CD8-positive, alpha-beta memory T cell (primary cell): ENCODE measurements around the gene FGF5. TPM values are rescaled to one million over a fixed set of nuclear protein-coding genes. Genes with fewer than 3 reads are reported as not detected.

ENCODE experiments used
- CTCF ChIA-PET: fragments of 350-600 bp; sonication (Branson Sonifier 250); formaldehyde crosslinking; loops from one replicate; lab custom pipeline; 2021; ENCODE audit warnings: antibody characterized with exemption; lab: Charles Lee
- POLR2A ChIA-PET: fragments of 350-600 bp; sonication (Branson Sonifier 250); formaldehyde crosslinking; loops from one replicate; lab custom pipeline; 2021; ENCODE audit warnings: antibody characterized with exemption; lab: Charles Lee
- DNase-seq, 5 donors: peaks; one replicate each; pipeline versions ENCODE4 v3.0.0 to v3.0.0-alpha.2; 2020 to 2022; ENCODE audit warnings: mixed read lengths in 1 of 5
- H3K27ac ChIP-seq: one replicate; pipeline ENCODE4 v1.7.0; 2013; ENCODE audit warnings: low read depth, mild to moderate bottlenecking, low read length, moderate library complexity
- H3K27me3 ChIP-seq: 2 replicates; pipeline ENCODE4 v1.7.0; 2013; ENCODE audit warnings: low read length, mild to moderate bottlenecking; ENCODE audit not compliant: insufficient read depth, poor library complexity, severe bottlenecking
- H3K36me3 ChIP-seq: 2 replicates; pipeline ENCODE4 v1.7.0; 2013; ENCODE audit warnings: mild to moderate bottlenecking, low read length, moderate library complexity; ENCODE audit not compliant: insufficient read depth
- H3K4me1 ChIP-seq: 2 replicates; pipeline ENCODE4 v1.7.0; 2013; ENCODE audit warnings: mild to moderate bottlenecking, low read length, moderate library complexity; ENCODE audit not compliant: insufficient read depth
- H3K4me3 ChIP-seq: 2 replicates; pipeline ENCODE4 v1.7.0; 2013; ENCODE audit warnings: mild to moderate bottlenecking, low read length
- H3K9me3 ChIP-seq: 2 replicates; pipeline ENCODE4 v1.7.0; 2013; ENCODE audit warnings: mild to moderate bottlenecking, low read length
- H3K27ac Mint-ChIP-seq, 8 donors: one replicate each; pipeline ENCODE4 v1.8.0; 2020 to 2021; ENCODE audit warnings: mixed read lengths in 8 of 8, mild to moderate bottlenecking in 6 of 8, inconsistent platforms in 3 of 8, moderate library complexity in 3 of 8
- H3K27me3 Mint-ChIP-seq, 2 donors: one replicate each; pipeline ENCODE4 v1.8.0; 2020 to 2021; ENCODE audit warnings: mixed read lengths in 2 of 2, mild to moderate bottlenecking in 1 of 2, moderate library complexity in 1 of 2
- H3K36me3 Mint-ChIP-seq, 3 donors: one replicate each; pipeline ENCODE4 v1.8.0; 2020 to 2021; ENCODE audit warnings: mixed read lengths in 3 of 3, inconsistent platforms in 1 of 3, mild to moderate bottlenecking in 1 of 3
- H3K4me1 Mint-ChIP-seq, 3 donors: one replicate each; pipeline ENCODE4 v1.8.0; 2020 to 2021; ENCODE audit warnings: mixed read lengths in 3 of 3, inconsistent platforms in 1 of 3, mild to moderate bottlenecking in 1 of 3
- H3K4me3 Mint-ChIP-seq, 7 donors: one replicate each; pipeline ENCODE4 v1.8.0; 2020 to 2021; ENCODE audit warnings: mixed read lengths in 7 of 7, mild to moderate bottlenecking in 6 of 7, moderate library complexity in 4 of 7, inconsistent platforms in 2 of 7
- H3K9me3 Mint-ChIP-seq, 5 donors: one replicate each; pipeline ENCODE4 v1.8.0; 2020 to 2022; ENCODE audit warnings: mixed read lengths in 5 of 5, mild to moderate bottlenecking in 3 of 5, moderate library complexity in 2 of 5, inconsistent platforms in 1 of 5
- polyA plus RNA-seq: library from polyadenylated mRNA; unstranded; fragments of 300-500 nt; fragmentation: Illumina TruSeq; gene quantifications from one replicate; pipeline ENCODE4 v1.2.3, GENCODE V29; 2021
- total RNA-seq, 2 experiments: library from RNA; stranded (reverse); gene quantifications; one replicate each; pipeline ENCODE4 v1.2.3, GENCODE V29; 2021

FGF5 gene
- total RNA-seq (not detected), polyA plus RNA-seq (not detected)

DNA sequence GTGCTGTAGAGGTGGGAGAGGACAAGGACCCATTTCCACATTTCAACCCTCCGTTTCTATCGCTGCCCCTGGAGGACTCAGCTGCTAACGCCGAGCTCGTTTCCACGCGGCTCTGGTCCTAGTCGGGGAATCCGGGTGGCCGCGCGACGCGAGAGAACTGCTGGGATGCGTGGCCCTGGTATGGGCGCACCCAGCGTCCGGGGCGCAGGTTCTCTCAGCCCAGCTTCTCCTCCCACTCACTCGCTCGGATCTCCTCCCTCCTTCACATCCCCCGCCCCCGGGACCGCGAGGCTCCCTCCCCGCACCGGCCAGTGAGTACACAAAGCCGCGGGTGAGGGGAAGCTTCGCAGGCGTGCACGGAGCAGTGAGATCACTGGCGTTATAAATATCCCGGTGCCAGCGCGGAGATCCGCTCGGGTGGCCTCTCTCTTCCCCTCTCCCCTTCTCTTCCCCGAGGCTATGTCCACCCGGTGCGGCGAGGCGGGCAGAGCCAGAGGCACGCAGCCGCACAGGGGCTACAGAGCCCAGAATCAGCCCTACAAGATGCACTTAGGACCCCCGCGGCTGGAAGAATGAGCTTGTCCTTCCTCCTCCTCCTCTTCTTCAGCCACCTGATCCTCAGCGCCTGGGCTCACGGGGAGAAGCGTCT is at the start of gene FGF5:
FGF5 (plus strand) TSS at position 412 of the 649 bp plus-strand sequence; CDS start at position 573, 161 bp downstream.
- H3K4me3 Mint-ChIP-seq, result peak within 1 kb of the TSS in 6 of 7 donors; percentile 38 to 75 (median 66)
- peaks cover 21 to 49% (median 29%) of the 10 kb centered on the region in 3 donors for H3K4me1 Mint-ChIP-seq
- peaks cover 0 to 2% (median 0%) of the 10 kb centered on the region in 5 donors for H3K9me3 Mint-ChIP-seq
- no peaks in the 10 kb centered on the region for H3K36me3 Mint-ChIP-seq
- Histone ChIP-seq H3K4me1 (no peaks in the 10 kb centered on the region), H3K36me3 (no peaks in the 10 kb centered on the region), H3K9me3 (no peaks in the 10 kb centered on the region), H3K27ac (no peak within 1 kb of the TSS), H3K4me3 (no peak within 1 kb of the TSS), H3K27me3 (peaks cover 33% of the 10 kb centered on the region)
- CTCF ChIA-PET, result no interaction called here
- DNase-seq, result no peak
- peaks cover 66 to 91% of the 10 kb centered on the region in 2 donors for H3K27me3 Mint-ChIP-seq
- POLR2A ChIA-PET, result no interaction called here
- peak within 1 kb of the TSS in 1 of 8 donors; percentile 13 for H3K27ac Mint-ChIP-seq

GRCh38 chr4:80219301-80220025 is 47.0 kb upstream of the FGF5 start:
- Histone ChIP-seq H3K9me3 (no peaks in the 10 kb centered on the region), H3K4me1 (no peaks in the 10 kb centered on the region), H3K36me3 (no peaks in the 10 kb centered on the region), H3K27ac (no peak overlapping the region), H3K27me3 (no peaks in the 10 kb centered on the region), H3K4me3 (no peak overlapping the region)
- Mint-ChIP-seq H3K27me3 (peaks cover 14 to 51% of the 10 kb centered on the region in 2 donors), H3K4me1 (peaks cover 0 to 2% (median 0%) of the 10 kb centered on the region in 3 donors), H3K27ac (no peak overlapping the region), H3K36me3 (no peaks in the 10 kb centered on the region), H3K4me3 (no peak overlapping the region), H3K9me3 (no peaks in the 10 kb centered on the region)
- CTCF ChIA-PET, result interaction anchor here (1.2 to 2.2 kb wide), 2 partner anchors 17 to 94 kb away, joined by 3 to 11 read pairs; no protein-coding TSS in a partner anchor
- no peak for DNase-seq
- POLR2A ChIA-PET, result no interaction called here

DNA sequence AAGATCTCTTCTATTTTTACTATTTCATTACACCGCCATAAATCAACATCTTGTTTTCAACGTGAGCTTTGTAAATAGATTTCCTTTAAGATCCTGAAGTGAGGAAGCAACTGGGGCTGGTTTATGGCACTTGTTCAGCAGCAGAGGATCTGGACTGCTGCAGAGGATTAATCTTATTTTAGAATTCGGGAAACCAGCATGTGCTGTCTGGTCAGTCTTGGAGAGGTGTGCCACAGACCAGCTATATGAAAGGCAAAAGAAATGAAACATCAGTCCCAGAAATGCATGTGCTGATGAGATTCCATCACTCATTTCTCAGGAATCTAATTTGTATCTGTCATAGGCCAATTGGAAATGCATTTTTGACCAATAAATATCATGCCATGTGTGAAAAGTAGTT is 45.8 kb upstream of the FGF5 start:
- Mint-ChIP-seq H3K9me3 (no peaks in the 10 kb centered on the region), H3K4me1 (no peaks in the 10 kb centered on the region), H3K27me3 (peaks cover 14 to 51% of the 10 kb centered on the region in 2 donors), H3K36me3 (no peaks in the 10 kb centered on the region), H3K27ac (no peak overlapping the region), H3K4me3 (no peak overlapping the region)
- no peak overlapping the region for H3K27ac ChIP-seq
- no peak for DNase-seq
- CTCF ChIA-PET, result interaction anchor here (2.2 kb wide), 1 partner anchor 18 kb away, joined by 11 read pairs; no protein-coding TSS in a partner anchor
- POLR2A ChIA-PET, result no interaction called here
- H3K9me3 ChIP-seq, result no peaks in the 10 kb centered on the region
- no peaks in the 10 kb centered on the region for H3K27me3 ChIP-seq
- H3K36me3 ChIP-seq, result no peaks in the 10 kb centered on the region
- H3K4me3 ChIP-seq, result no peak overlapping the region
- no peaks in the 10 kb centered on the region for H3K4me1 ChIP-seq

DNA sequence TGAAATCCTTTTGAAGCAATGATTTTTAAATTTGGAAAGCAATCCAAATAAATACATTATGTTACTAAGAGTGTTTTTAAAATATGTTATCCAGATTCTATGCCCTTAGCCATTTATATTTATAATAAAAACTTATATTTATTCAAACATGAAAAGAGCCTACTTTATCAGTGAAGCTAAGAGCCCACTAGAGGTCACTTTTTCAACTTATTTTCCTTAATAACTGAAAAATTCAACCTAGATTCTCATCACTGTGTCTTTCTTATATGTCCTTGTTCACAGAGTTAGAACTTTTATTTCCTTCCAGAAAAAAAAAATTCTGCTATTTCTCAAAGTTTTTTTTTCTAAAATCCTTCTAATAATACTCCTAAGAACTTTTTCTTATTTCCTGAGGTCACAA is 45.3 kb upstream of the FGF5 start:
- H3K27ac ChIP-seq, result no peak overlapping the region
- peaks cover 14 to 50% of the 10 kb centered on the region in 2 donors for H3K27me3 Mint-ChIP-seq
- CTCF ChIA-PET, result interaction anchor here (2.2 kb wide), 1 partner anchor 19 kb away, joined by 11 read pairs; no protein-coding TSS in a partner anchor

DNA sequence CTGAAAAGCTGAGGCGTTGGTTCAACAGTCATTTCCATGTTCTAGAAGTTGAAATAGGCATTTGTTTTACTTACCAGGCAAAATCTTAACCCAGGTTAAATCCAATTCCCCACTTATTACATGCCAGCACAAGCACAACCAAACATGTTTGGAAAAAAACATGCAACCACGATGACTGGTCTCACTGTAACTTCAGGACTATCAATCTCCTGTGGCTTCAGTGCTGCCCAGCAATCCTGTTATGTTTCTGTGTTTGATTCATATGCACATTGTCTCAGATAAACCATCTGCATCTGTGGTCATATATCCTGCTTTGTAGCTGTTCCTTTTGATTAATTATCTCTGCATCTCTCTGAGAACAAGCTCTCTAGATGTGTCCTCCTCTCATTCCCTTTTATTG is 40.9 kb upstream of the FGF5 start:
- Mint-ChIP-seq H3K4me1 (peaks cover 0 to 3% (median 0%) of the 10 kb centered on the region in 3 donors), H3K9me3 (no peaks in the 10 kb centered on the region), H3K4me3 (no peak overlapping the region), H3K36me3 (no peaks in the 10 kb centered on the region), H3K27ac (no peak overlapping the region), H3K27me3 (peaks cover 4 to 31% of the 10 kb centered on the region in 2 donors)
- ChIA-PET CTCF (no interaction called here), POLR2A (no interaction called here)
- no peak overlapping the region for H3K4me3 ChIP-seq
- DNase-seq, result no peak
- H3K27ac ChIP-seq, result no peak overlapping the region
- no peaks in the 10 kb centered on the region for H3K4me1 ChIP-seq
- H3K36me3 ChIP-seq, result no peaks in the 10 kb centered on the region
- no peaks in the 10 kb centered on the region for H3K9me3 ChIP-seq
- H3K27me3 ChIP-seq, result peaks cover 7% of the 10 kb centered on the region

More for the DNA sequence above, 45.3 kb upstream of the FGF5 start:
- Histone ChIP-seq H3K9me3 (no peaks in the 10 kb centered on the region), H3K4me3 (no peak overlapping the region), H3K27me3 (no peaks in the 10 kb centered on the region), H3K4me1 (no peaks in the 10 kb centered on the region), H3K36me3 (no peaks in the 10 kb centered on the region)
- no peaks in the 10 kb centered on the region for H3K4me1 Mint-ChIP-seq
- H3K9me3 Mint-ChIP-seq, result no peaks in the 10 kb centered on the region
- no peak overlapping the region for H3K27ac Mint-ChIP-seq
- no peaks in the 10 kb centered on the region for H3K36me3 Mint-ChIP-seq
- POLR2A ChIA-PET, result no interaction called here
- no peak for DNase-seq
- no peak overlapping the region for H3K4me3 Mint-ChIP-seq

- Mint-ChIP-seq H3K27me3 (peaks cover 3 to 29% of the 10 kb centered on the region in 2 donors), H3K36me3 (no peaks in the 10 kb centered on the region), H3K4me1 (peaks cover 0 to 3% (median 0%) of the 10 kb centered on the region in 3 donors), H3K4me3 (no peak overlapping the region), H3K9me3 (no peaks in the 10 kb centered on the region), H3K27ac (no peak overlapping the region)
- Histone ChIP-seq H3K27me3 (peaks cover 7% of the 10 kb centered on the region), H3K4me3 (no peak overlapping the region), H3K27ac (no peak overlapping the region), H3K4me1 (no peaks in the 10 kb centered on the region), H3K9me3 (no peaks in the 10 kb centered on the region), H3K36me3 (no peaks in the 10 kb centered on the region)
- CTCF ChIA-PET, result no interaction called here
- no peak for DNase-seq
- POLR2A ChIA-PET, result no interaction called here
Measured at GRCh38 chr4:80226094-80226493, 40.4 kb upstream of the FGF5 start.

DNA sequence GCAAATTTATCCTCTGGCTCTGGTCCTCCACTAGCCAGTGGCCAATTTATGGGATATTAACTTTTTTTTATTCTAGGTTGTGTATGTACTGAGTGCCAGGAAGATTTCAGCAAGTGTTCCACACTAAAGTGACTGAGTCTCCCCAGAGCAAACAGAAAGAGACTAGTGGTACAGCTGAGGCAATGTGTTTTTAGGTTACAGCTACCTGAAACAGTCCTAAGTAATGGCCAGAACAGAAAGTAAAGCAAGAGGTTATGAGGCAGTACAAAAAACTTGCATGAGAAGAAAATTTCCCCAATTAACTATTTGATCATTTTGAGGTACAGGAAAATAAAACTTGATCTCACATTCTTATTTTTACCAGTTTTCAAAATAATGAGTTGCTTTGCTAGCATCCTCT is 38.0 kb upstream of the FGF5 start:
- POLR2A ChIA-PET, result no interaction called here
- Histone ChIP-seq H3K36me3 (no peaks in the 10 kb centered on the region), H3K4me3 (no peak overlapping the region), H3K27me3 (peaks cover 7% of the 10 kb centered on the region), H3K4me1 (no peaks in the 10 kb centered on the region), H3K27ac (no peak overlapping the region), H3K9me3 (no peaks in the 10 kb centered on the region)
- peaks cover 0 to 3% (median 0%) of the 10 kb centered on the region in 3 donors for H3K4me1 Mint-ChIP-seq
- H3K27me3 Mint-ChIP-seq, result peaks cover 2 to 29% of the 10 kb centered on the region in 2 donors
- H3K27ac Mint-ChIP-seq, result no peak overlapping the region
- no peak for DNase-seq
- H3K36me3 Mint-ChIP-seq, result no peaks in the 10 kb centered on the region
- no peak overlapping the region for H3K4me3 Mint-ChIP-seq
- CTCF ChIA-PET, result no interaction called here
- H3K9me3 Mint-ChIP-seq, result no peaks in the 10 kb centered on the region

GRCh38 chr4:80229128-80229527 is 37.3 kb upstream of the FGF5 start:
- H3K4me3 Mint-ChIP-seq, result no peak overlapping the region
- H3K36me3 ChIP-seq, result no peaks in the 10 kb centered on the region
- peaks cover 7% of the 10 kb centered on the region for H3K27me3 ChIP-seq
- no peak overlapping the region for H3K27ac Mint-ChIP-seq
- H3K27ac ChIP-seq, result no peak overlapping the region
- no peaks in the 10 kb centered on the region for H3K9me3 Mint-ChIP-seq
- H3K4me3 ChIP-seq, result no peak overlapping the region
- CTCF ChIA-PET, result no interaction called here
- POLR2A ChIA-PET, result interaction anchor here (0.6 kb wide), 1 partner anchor 454 kb away, joined by 3 read pairs; no protein-coding TSS in a partner anchor
- H3K36me3 Mint-ChIP-seq, result no peaks in the 10 kb centered on the region
- peaks cover 0 to 3% (median 0%) of the 10 kb centered on the region in 3 donors for H3K4me1 Mint-ChIP-seq
- no peak for DNase-seq
- peaks cover 2 to 33% of the 10 kb centered on the region in 2 donors for H3K27me3 Mint-ChIP-seq
- no peaks in the 10 kb centered on the region for H3K4me1 ChIP-seq
- H3K9me3 ChIP-seq, result no peaks in the 10 kb centered on the region
